Measurements from ENCODE around the gene TXNDC16. TPM values are rescaled to one million over a fixed set of nuclear protein-coding genes. Genes with fewer than 3 reads are reported as not detected.

The TXNDC16 gene
- total RNA-seq, 1 donor from 2014 or later = 2.1 TPM

DNA sequence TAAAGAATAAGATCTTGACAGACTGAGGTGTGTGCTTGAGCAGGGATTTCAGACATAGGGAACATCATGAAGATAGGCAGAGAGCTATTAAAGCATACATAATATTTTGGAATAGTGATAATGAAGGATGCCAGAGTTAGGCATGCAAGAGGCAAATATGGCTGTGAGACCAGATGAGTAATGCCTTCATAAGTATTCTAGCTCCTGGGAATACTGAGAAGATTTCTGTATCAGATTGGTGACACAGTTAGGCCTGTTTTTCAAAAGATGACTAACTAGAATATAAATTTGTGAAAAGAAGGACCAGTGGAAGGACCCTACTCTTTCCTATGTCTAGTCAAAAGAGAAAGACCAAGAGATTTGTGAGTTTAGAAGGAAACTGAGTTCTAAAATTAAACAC lies 108.8 kb downstream of the TXNDC16 start:
- Histone ChIP-seq H3K36me3 (ENCODE audit: control insufficient read depth, insufficient read depth, low read length) (no peaks in the 10 kb centered on the region), H3K27me3 (ENCODE audit: control insufficient read depth, insufficient read depth, low read length) (no peaks in the 10 kb centered on the region), H3K4me3 (ENCODE audit: low read depth, low read length) (no peak overlapping the region)
- no peak for DNase-seq (ENCODE audit: low read depth)
- TF ChIP-seq, protein P1, sequence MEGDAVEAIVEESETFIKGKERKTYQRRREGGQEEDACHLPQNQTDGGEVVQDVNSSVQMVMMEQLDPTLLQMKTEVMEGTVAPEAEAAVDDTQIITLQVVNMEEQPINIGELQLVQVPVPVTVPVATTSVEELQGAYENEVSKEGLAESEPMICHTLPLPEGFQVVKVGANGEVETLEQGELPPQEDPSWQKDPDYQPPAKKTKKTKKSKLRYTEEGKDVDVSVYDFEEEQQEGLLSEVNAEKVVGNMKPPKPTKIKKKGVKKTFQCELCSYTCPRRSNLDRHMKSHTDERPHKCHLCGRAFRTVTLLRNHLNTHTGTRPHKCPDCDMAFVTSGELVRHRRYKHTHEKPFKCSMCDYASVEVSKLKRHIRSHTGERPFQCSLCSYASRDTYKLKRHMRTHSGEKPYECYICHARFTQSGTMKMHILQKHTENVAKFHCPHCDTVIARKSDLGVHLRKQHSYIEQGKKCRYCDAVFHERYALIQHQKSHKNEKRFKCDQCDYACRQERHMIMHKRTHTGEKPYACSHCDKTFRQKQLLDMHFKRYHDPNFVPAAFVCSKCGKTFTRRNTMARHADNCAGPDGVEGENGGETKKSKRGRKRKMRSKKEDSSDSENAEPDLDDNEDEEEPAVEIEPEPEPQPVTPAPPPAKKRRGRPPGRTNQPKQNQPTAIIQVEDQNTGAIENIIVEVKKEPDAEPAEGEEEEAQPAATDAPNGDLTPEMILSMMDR (IDR thresholded peaks at IDR 0.05; ENCODE audit: insufficient read depth, low read length, poor library complexity, severe bottlenecking) = no peak

DNA sequence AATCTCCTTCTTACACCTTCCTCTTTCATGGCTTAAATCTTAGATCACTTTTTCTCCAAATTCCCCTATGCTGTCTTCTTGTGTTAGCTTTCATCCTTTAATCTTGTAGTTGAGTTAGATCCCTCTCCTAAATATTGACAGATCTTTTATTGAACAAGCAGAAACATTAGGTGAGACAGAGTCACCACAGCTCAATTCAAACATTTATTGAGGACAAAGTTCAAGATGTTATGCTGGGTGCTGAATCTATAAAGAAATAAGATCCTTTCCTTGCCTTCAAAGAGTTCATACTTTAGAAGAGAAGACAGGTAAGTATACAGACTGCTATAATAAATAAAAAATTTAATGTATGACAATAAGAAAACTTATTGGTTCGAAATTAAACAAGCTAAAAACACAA lies 109.7 kb downstream of the TXNDC16 start:
- no peaks in the 10 kb centered on the region for H3K36me3 ChIP-seq (ENCODE audit: control insufficient read depth, insufficient read depth, low read length)
- no peak for DNase-seq (ENCODE audit: low read depth)
- TF ChIP-seq, protein P1 (IDR thresholded peaks at IDR 0.05; ENCODE audit: insufficient read depth, low read length, poor library complexity, severe bottlenecking) = no peak
- no peaks in the 10 kb centered on the region for H3K27me3 ChIP-seq (ENCODE audit: control insufficient read depth, insufficient read depth, low read length)
- no peak overlapping the region for H3K4me3 ChIP-seq (ENCODE audit: low read depth, low read length)

DNA sequence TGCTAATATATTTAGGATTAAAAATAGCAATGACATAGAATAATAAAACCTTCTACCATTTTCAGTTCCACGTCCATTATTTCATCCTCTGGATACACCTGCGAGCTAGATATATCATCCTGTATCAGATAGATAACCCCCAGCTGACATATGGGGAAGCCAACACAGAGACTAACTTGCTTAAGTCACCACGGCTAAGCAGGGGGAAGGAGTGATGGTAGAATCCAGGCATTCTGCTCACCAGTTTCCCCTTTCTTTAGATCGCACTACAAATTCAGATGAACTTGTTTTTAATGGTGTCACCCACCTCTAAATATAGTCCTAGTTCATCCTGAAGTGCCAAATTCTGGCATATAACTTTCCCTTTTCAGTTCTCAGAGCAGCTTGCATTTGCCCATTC lies 110.1 kb downstream of the TXNDC16 start:
- Histone ChIP-seq H3K27me3 (ENCODE audit: control insufficient read depth, insufficient read depth, low read length) (no peaks in the 10 kb centered on the region), H3K36me3 (ENCODE audit: control insufficient read depth, insufficient read depth, low read length) (no peaks in the 10 kb centered on the region), H3K4me3 (ENCODE audit: low read depth, low read length) (no peak overlapping the region)
- TF ChIP-seq, protein P1 (IDR thresholded peaks at IDR 0.05; ENCODE audit: insufficient read depth, low read length, poor library complexity, severe bottlenecking) = no peak
- no peak for DNase-seq (ENCODE audit: low read depth)

DNA sequence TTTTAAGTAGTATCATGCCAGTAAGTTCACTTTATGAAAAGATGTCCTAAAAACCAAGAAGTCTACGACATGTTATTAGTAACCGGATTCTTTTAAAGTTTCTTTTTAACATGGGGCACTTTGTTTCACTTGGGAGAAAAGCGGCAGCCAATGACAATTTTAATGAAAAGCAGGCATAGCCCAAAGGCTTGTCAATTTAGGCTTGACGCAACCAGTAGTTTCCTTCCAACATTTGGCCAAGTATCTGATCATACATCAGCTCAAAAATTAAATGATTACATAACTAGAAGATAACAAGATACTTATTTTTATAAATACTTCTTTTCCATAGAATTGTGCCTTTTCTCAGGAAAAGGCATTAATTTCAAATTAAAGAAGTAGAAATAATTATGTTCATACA lies 112.8 kb downstream of the TXNDC16 start:
- Histone ChIP-seq H3K36me3 (ENCODE audit: control insufficient read depth, insufficient read depth, low read length) (no peaks in the 10 kb centered on the region), H3K27me3 (ENCODE audit: control insufficient read depth, insufficient read depth, low read length) (no peaks in the 10 kb centered on the region), H3K4me3 (ENCODE audit: low read depth, low read length) (no peak overlapping the region)
- TF ChIP-seq, protein P1 (IDR thresholded peaks at IDR 0.05; ENCODE audit: insufficient read depth, low read length, poor library complexity, severe bottlenecking) = no peak
- no peak for DNase-seq (ENCODE audit: low read depth)

DNA sequence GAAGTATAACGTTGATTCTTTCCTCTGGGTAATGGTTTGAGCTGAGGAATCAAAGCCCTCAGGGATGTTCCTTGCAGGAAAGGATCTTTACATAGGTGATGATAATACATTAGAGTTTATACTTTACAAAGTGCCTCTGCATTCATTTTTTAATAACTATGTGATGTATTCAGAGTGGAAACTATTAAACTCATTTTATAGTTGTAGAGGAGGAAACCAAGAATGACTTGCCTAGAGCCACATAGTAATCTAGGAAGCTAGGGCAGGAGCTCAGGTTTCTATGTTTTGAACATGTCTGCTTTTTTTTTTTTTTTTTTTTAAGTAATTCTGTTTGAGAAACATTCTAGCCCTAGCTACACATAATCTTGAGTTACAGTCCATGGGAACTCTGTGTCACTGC lies 117.3 kb downstream of the TXNDC16 start:
- no peaks in the 10 kb centered on the region for H3K36me3 ChIP-seq (ENCODE audit: control insufficient read depth, insufficient read depth, low read length)
- DNase-seq (ENCODE audit: low read depth) = no peak
- TF ChIP-seq, protein P1 (IDR thresholded peaks at IDR 0.05; ENCODE audit: insufficient read depth, low read length, poor library complexity, severe bottlenecking) = no peak

DNA sequence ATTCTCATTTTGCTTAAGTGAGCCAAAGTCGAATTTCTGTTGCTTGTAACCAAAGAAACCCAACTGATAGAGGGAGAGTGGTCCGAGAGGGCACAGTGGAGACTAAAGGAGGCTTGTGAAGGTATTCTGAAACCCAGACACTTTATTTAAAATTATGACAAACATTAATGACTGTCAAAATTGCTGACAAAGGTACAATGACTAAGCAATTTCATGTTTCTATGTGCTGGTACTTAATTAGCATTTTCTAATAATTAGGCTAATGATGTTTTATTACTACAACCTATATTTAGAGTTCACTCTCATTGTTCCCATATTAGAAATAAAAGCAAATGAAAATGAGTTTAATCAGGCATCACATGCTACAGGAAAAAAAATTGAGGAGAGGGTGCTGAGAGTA lies 121.8 kb downstream of the TXNDC16 start:
- Histone ChIP-seq H3K4me3 (ENCODE audit: low read depth, low read length) (no peak overlapping the region), H3K27me3 (ENCODE audit: control insufficient read depth, insufficient read depth, low read length) (no peaks in the 10 kb centered on the region), H3K36me3 (ENCODE audit: control insufficient read depth, insufficient read depth, low read length) (no peaks in the 10 kb centered on the region)
- DNase-seq (ENCODE audit: low read depth) = no peak
- TF ChIP-seq, protein P1 (IDR thresholded peaks at IDR 0.05; ENCODE audit: insufficient read depth, low read length, poor library complexity, severe bottlenecking) = no peak

More for the DNA sequence above, 117.3 kb downstream of the TXNDC16 start:
- Histone ChIP-seq H3K4me3 (ENCODE audit: low read depth, low read length) (no peak overlapping the region), H3K27me3 (ENCODE audit: control insufficient read depth, insufficient read depth, low read length) (no peaks in the 10 kb centered on the region)
